GM18870 (cell line): ENCODE results near the gene AIDA.
"Not testable (repeated sequence)": the region's sequence is repeated elsewhere in the genome, so short reads cannot be mapped to it uniquely, and the experiment has no call there.

Experiments
- ATAC-seq: cut with Tn5 transposase; IDR thresholded peaks from one replicate; pipeline ENCODE4 v1.9.1; 2021; ENCODE audit warnings: moderate library complexity; ENCODE audit not compliant: unreplicated experiment

Gene AIDA

GRCh38 chr1:222712253-222713090 is at the start of gene AIDA, which contains the start of gene BROX:
TSS of gene AIDA (minus strand) at chr1:222712491. CDS start at chr1:222712317, 174 bp downstream.
TSS of gene BROX (plus strand) at chr1:222712564. CDS start at chr1:222715700, 3,136 bp downstream.
- ATAC-seq, result peak; percentile 58

GRCh38 chr1:222761083-222761482 is 48.8 kb upstream of the AIDA start:
- ATAC-seq, result no peak

- no peak for ATAC-seq
Observed at GRCh38 chr1:222759451-222760035, 47.3 kb upstream of the AIDA start.

- no peak for ATAC-seq
Observed at GRCh38 chr1:222757646-222758268, 45.5 kb upstream of the AIDA start.

GRCh38 chr1:222754366-222755139 is 42.3 kb upstream of the AIDA start:
- no peak for ATAC-seq

- ATAC-seq, result no peak
Observed at GRCh38 chr1:222751255-222751654, 39.0 kb upstream of the AIDA start.

GRCh38 chr1:222750651-222751050 is 38.4 kb upstream of the AIDA start:
- peak; percentile 86 for ATAC-seq

GRCh38 chr1:222749927-222750326 is 37.6 kb upstream of the AIDA start:
- no peak for ATAC-seq

- not testable (repeated sequence) for ATAC-seq
Observed at GRCh38 chr1:222741630-222742457, 29.6 kb upstream of the AIDA start.

- no peak for ATAC-seq
Observed at GRCh38 chr1:222739929-222740328, 27.6 kb upstream of the AIDA start.

- ATAC-seq, result no peak
Observed at GRCh38 chr1:222739465-222739864, 27.2 kb upstream of the AIDA start.

- no peak for ATAC-seq
Observed at GRCh38 chr1:222736972-222737371, 24.7 kb upstream of the AIDA start, which contains the start of gene FAM177B. TSS of gene FAM177B (plus strand) at chr1:222737202. CDS start at chr1:222746546, 9,344 bp downstream.

- no peak for ATAC-seq
Observed at GRCh38 chr1:222736470-222736869, 24.2 kb upstream of the AIDA start.

- ATAC-seq, result no peak
Observed at GRCh38 chr1:222734740-222735139, 22.4 kb upstream of the AIDA start.

- peak; percentile 98 for ATAC-seq
Observed at GRCh38 chr1:222732216-222733159, 20.2 kb upstream of the AIDA start.

GRCh38 chr1:222730866-222731265 is 18.6 kb upstream of the AIDA start:
- no peak for ATAC-seq

GRCh38 chr1:222728746-222729145 is 16.5 kb upstream of the AIDA start:
- no peak for ATAC-seq

GRCh38 chr1:222716393-222716792 is 4.1 kb upstream of the AIDA start:
- no peak for ATAC-seq
